Fibroblast of the aortic adventitia (primary cell): ENCODE results near the gene ACVRL1. TPM values are rescaled to one million over a fixed set of nuclear protein-coding genes. Genes with fewer than 3 reads are reported as not detected.

ENCODE experiments used
- DNase-seq: peaks from one replicate; pipeline ENCODE4 v3.0.0-alpha.2; 2010; ENCODE audit warnings: low read depth
- H3K4me3 ChIP-seq: 2 replicates; pipeline ENCODE4 v1.5.1; 2011; ENCODE audit warnings: low read depth, mild to moderate bottlenecking, control low read depth, low read length, moderate library complexity
- total RNA-seq: library from RNA; depleted of rRNA; stranded (reverse); fragments of >200 nt; gene quantifications from 2 replicates; pipeline ENCODE4 v1.2.3, GENCODE V29; 2012; ENCODE audit warnings: low replicate concordance
- TF ChIP-seq, protein P1 (sequence below): IDR thresholded peaks from 2 replicates; pipeline ENCODE4 v1.5.1; 2011; ENCODE audit warnings: mild to moderate bottlenecking, low read length, control low read depth, inconsistent platforms; ENCODE audit not compliant: insufficient read depth

The ACVRL1 gene
- total RNA-seq, 1 donor, result 56.5 TPM

DNA sequence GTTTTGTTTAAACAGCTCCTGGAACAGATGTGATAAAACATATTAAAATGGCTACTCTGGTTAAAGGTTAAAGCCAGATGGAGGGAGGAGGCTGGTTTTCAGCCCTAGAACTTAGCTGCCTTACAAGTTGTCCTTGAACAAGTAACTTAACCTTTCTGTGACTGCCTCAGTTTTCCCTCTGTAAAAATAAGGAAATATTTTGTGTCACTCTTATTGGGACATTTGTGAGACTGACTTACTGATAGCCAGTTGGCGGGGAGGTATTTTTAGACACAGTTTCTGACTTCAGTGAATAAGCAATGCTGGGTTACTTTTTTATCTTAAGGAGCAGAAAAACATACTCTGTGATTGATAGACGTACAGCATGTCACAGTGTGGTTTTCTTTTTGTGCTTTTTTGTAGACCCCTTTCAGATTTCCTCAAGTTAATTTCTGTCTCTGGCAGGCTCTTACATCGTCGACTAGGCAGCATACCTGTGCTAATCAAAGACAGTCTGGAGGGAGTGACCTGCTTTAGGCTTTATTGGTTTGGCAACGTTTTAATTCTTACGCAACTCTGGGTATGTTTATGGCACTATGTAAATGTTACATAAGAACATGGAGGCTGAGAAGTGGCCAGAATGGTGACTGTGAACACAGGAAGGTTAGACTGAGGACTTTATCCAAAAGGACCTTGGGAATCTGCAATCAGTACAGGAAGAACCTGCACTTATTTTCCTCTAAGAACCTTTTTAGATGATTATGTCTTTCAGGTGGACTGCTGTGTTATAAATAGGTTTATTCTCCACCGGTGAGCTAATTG is 47.5 kb downstream of the ACVRL1 start:
- H3K4me3 ChIP-seq, result no peak overlapping the region
- TF ChIP-seq, protein P1, sequence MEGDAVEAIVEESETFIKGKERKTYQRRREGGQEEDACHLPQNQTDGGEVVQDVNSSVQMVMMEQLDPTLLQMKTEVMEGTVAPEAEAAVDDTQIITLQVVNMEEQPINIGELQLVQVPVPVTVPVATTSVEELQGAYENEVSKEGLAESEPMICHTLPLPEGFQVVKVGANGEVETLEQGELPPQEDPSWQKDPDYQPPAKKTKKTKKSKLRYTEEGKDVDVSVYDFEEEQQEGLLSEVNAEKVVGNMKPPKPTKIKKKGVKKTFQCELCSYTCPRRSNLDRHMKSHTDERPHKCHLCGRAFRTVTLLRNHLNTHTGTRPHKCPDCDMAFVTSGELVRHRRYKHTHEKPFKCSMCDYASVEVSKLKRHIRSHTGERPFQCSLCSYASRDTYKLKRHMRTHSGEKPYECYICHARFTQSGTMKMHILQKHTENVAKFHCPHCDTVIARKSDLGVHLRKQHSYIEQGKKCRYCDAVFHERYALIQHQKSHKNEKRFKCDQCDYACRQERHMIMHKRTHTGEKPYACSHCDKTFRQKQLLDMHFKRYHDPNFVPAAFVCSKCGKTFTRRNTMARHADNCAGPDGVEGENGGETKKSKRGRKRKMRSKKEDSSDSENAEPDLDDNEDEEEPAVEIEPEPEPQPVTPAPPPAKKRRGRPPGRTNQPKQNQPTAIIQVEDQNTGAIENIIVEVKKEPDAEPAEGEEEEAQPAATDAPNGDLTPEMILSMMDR, result no peak
- peak; percentile 41 for DNase-seq

DNA sequence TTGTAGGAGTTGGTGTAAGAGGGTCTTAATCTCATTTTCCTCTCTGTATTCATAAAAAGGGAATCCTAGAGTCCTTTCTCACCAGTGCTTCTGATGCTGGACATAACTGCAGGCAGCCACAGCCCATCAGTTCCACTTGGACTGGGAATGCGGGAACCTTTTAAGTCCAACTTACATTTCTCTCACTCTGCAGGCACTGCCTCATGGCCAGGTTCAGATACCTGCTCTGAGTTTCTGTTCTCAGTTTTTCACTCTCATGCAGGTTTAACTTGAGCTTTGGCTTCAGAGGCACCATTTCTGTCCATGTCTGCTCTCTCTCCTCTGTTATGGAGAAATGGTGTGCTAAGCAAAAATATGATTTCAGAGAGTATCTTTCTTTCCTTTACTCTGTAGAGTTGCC is 48.4 kb downstream of the ACVRL1 start:
- TF ChIP-seq, protein P1, result no peak
- H3K4me3 ChIP-seq, result no peak overlapping the region
- DNase-seq, result no peak

DNA sequence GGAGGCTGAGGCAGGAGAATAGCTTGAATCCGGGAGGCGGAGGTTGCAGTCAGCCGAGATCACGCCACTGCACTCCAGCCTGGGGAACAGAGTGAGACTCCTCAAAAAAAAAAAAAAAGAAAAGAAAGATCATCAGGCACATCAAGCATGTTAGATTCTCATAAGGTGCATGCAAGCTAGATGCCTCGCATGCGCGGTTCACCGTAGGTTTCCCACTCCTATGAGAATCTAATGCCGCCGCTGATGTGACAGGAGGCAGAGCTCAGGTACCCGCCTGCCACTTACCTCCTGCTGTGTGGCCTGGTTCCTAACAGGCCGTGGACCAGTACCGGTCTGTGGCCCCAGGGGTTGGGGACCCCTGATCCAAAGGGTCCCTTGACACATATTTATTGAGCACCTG is 51.2 kb downstream of the ACVRL1 start:
- no peak overlapping the region for H3K4me3 ChIP-seq
- TF ChIP-seq, protein P1, result no peak
- no peak for DNase-seq

DNA sequence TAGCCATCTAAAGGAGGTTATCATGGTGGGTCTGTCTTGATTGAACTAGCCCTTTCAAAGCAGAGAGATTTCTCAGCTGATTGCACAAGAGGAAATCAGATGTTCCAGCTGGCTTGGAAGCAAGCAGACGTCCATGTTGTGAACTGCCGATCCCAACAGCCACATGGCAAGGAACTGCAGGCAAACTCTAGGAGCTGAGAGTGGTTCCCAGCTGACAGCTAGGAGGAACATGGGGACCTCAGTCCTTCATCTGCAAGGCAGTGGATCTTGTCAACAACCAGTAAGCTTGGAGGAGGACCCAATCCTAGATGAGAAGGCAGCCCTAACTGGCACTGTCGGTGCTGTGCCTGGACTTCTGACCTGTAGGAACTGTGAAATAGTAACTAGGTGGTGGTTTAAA is 51.9 kb downstream of the ACVRL1 start:
- TF ChIP-seq, protein P1, result no peak
- no peak overlapping the region for H3K4me3 ChIP-seq
- DNase-seq, result peak; percentile 66

DNA sequence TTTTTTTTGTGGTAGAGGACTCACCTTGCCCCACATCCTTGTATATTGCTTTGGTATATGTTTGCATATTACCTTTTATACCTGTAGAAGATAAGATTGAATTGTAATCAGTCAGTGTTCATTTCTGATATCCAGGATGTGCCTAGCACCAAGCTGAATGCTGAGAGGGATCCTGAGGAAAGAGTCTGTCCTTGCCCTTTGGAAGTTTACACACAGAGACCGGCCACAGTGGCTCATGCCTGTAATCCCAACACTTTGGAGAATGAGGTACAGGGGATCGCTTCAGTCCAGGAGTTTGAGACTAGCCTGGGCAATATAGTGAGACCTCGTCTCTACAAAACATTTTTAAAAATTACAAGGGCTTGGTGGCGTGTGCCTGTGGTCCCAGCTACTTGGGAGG is 52.6 kb downstream of the ACVRL1 start:
- TF ChIP-seq, protein P1, result no peak
- H3K4me3 ChIP-seq, result no peak overlapping the region

DNA sequence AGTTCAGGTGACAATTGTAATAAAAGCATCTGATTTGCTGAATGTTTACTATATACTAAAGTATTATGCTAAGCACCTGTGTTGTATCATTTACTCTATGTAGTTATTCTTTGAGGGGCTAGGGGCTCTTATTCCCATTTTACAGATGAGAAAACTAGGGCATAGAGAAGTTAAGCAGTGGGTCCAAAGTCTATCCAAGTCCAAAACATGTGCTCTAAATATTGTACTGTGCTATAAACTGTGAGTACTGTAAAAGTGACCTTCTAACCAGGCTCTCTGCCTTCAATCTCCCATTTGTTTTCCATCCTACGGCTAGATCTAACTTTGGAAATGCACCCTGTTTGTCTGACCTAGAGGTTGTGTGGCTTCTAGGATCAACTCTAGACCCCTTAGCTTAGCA is 53.2 kb downstream of the ACVRL1 start:
- TF ChIP-seq, protein P1, result no peak
- DNase-seq, result no peak

More for the DNA sequence above, 52.6 kb downstream of the ACVRL1 start:
- no peak for DNase-seq

More for the DNA sequence above, 53.2 kb downstream of the ACVRL1 start:
- no peak overlapping the region for H3K4me3 ChIP-seq
